Measurements from ENCODE around the gene PCP2. TPM values are rescaled to one million over a fixed set of nuclear protein-coding genes. Genes with fewer than 3 reads are reported as not detected.

The PCP2 gene
- total and polyA plus RNA-seq, 2 donors (not counting 1 experiment from before 2014, with no cell fraction given), result 6.5 to 9.3 TPM

- H3K4me3 Mint-ChIP-seq, result no peak overlapping the region
- Histone ChIP-seq H3K27ac (ENCODE audit: low read length in 2 of 2) (no peak overlapping the region), H3K9ac (ENCODE audit: low read length) (no peak overlapping the region), H3K9me3 (ENCODE audit: control extremely low read depth in 1 of 3, control insufficient read depth in 2 of 3, insufficient read depth in 1 of 3, low read length in 2 of 3) (peaks cover 0 to 2% (median 0%) of the 10 kb centered on the region in 3 donors), H3K4me1 (ENCODE audit: control insufficient read depth in 2 of 2, insufficient read depth in 2 of 2, low read length in 2 of 2) (peaks cover under 1 to 9% of the 10 kb centered on the region in 2 donors), H3K79me2 (ENCODE audit: control insufficient read depth, insufficient read depth, low read length) (peaks cover 21% of the 10 kb centered on the region), H3K27me3 (replicated peaks in 1 of 4; ENCODE audit: control extremely low read depth in 1 of 4, control insufficient read depth in 3 of 4, insufficient read depth in 4 of 4, low read length in 3 of 4) (no peaks in the 10 kb centered on the region), H3K4me2 (replicated peaks; ENCODE audit: low read depth, low read length, poor library complexity, severe bottlenecking) (no peak overlapping the region), H4K20me1 (ENCODE audit: control insufficient read depth, insufficient read depth, low read length, poor library complexity, severe bottlenecking) (peaks cover 33% of the 10 kb centered on the region), H3K4me3 (ENCODE audit: control extremely low read depth in 1 of 5, extremely low read depth in 1 of 5, insufficient read depth in 1 of 5, low read depth in 2 of 5, low read length in 4 of 5) (no peak overlapping the region), H3K36me3 (replicated peaks in 1 of 2; ENCODE audit: control extremely low read depth in 1 of 2, control insufficient read depth in 1 of 2, extremely low read depth in 1 of 2, insufficient read depth in 2 of 2, low read length in 1 of 2) (peaks cover 5 to 87% of the 10 kb centered on the region in 2 experiments), H2AFZ (ENCODE audit: insufficient read depth, low read depth, low read length, poor library complexity, severe bottlenecking) (no peak overlapping the region)
- intact Hi-C loops (cut with micrococcal nuclease), result no loop called here
- peaks cover 9% of the 10 kb centered on the region for H3K4me1 Mint-ChIP-seq
- no peaks in the 10 kb centered on the region for H3K9me3 Mint-ChIP-seq (ENCODE audit: insufficient read depth)
- WGBS (ENCODE audit: insufficient coverage), result 94% methylated on average over 14 of the region's 16 CpGs
- TF ChIP-seq EZH2 (IDR thresholded peaks at IDR 0.05; ENCODE audit: borderline replicate concordance, insufficient read depth, low read depth, low read length, poor library complexity, severe bottlenecking), result no peak
- no peak for DNase-seq
- ChIA-PET CTCF (interaction anchor here (0.5 kb wide), 1 partner anchor 55 kb away, joined by 3 read pairs; no protein-coding TSS in a partner anchor), POLR2A (no interaction called here)
- no peak overlapping the region for H3K27ac Mint-ChIP-seq
- H3K27me3 Mint-ChIP-seq, result no peaks in the 10 kb centered on the region
- no peak for ATAC-seq (ENCODE audit: low read depth)
Measured at GRCh38 chr19:7622933-7623685, 10.4 kb downstream of the PCP2 start.

GRCh38 chr19:7620442-7621412, 12.8 kb downstream of the PCP2 start:
- Mint-ChIP-seq H3K4me3 (no peak overlapping the region), H3K27me3 (no peaks in the 10 kb centered on the region), H3K27ac (no peak overlapping the region), H3K9me3 (ENCODE audit: insufficient read depth) (no peaks in the 10 kb centered on the region), H3K4me1 (no peaks in the 10 kb centered on the region)
- ChIA-PET CTCF (no interaction called here), POLR2A (no interaction called here)
- intact Hi-C loops (cut with micrococcal nuclease), result no loop called here
- WGBS (ENCODE audit: insufficient coverage), result 98% methylated on average over 42 of the region's 57 CpGs
- Histone ChIP-seq H4K20me1 (ENCODE audit: control insufficient read depth, insufficient read depth, low read length, poor library complexity, severe bottlenecking) (peaks cover 11% of the 10 kb centered on the region), H3K9me3 (ENCODE audit: control extremely low read depth in 1 of 3, control insufficient read depth in 2 of 3, insufficient read depth in 1 of 3, low read length in 2 of 3) (peaks cover 0 to 6% (median 0%) of the 10 kb centered on the region in 3 donors), H3K4me1 (ENCODE audit: control insufficient read depth in 2 of 2, insufficient read depth in 2 of 2, low read length in 2 of 2) (no peaks in the 10 kb centered on the region), H3K4me2 (replicated peaks; ENCODE audit: low read depth, low read length, poor library complexity, severe bottlenecking) (no peak overlapping the region), H3K36me3 (replicated peaks in 1 of 2; ENCODE audit: control extremely low read depth in 1 of 2, control insufficient read depth in 1 of 2, extremely low read depth in 1 of 2, insufficient read depth in 2 of 2, low read length in 1 of 2) (peaks cover 5 to 63% of the 10 kb centered on the region in 2 experiments), H3K27me3 (replicated peaks in 1 of 4; ENCODE audit: control extremely low read depth in 1 of 4, control insufficient read depth in 3 of 4, insufficient read depth in 4 of 4, low read length in 3 of 4) (no peaks in the 10 kb centered on the region), H3K9ac (ENCODE audit: low read length) (no peak overlapping the region), H2AFZ (ENCODE audit: insufficient read depth, low read depth, low read length, poor library complexity, severe bottlenecking) (no peak overlapping the region), H3K79me2 (ENCODE audit: control insufficient read depth, insufficient read depth, low read length) (no peaks in the 10 kb centered on the region), H3K27ac (ENCODE audit: low read length in 2 of 2) (no peak overlapping the region), H3K4me3 (ENCODE audit: control extremely low read depth in 1 of 5, extremely low read depth in 1 of 5, insufficient read depth in 1 of 5, low read depth in 2 of 5, low read length in 4 of 5) (no peak overlapping the region)
- ATAC-seq (ENCODE audit: low read depth) (no peak), DNase-seq (no peak)
- TF ChIP-seq CTCF (IDR thresholded peaks at IDR 0.05), result no peak
- TF ChIP-seq EZH2 (IDR thresholded peaks at IDR 0.05; ENCODE audit: borderline replicate concordance, insufficient read depth, low read depth, low read length, poor library complexity, severe bottlenecking), result no peak
